Thyroid gland (tissue), 4 donors: ENCODE results near the gene DNMT3A. TPM values are rescaled to one million over a fixed set of nuclear protein-coding genes. Genes with fewer than 3 reads are reported as not detected.
A peak's percentile ranks its signal among the peaks of the same experiment; 100 is the strongest.
"Not testable (repeated sequence)": the region's sequence is repeated elsewhere in the genome, so short reads cannot be mapped to it uniquely, and the experiment has no call there.

Experiments used
- DNase-seq, 2 donors: peaks; one replicate each; pipeline ENCODE4 v3.0.0-alpha.2; 2019
- H3K27ac ChIP-seq, 3 donors: fragments of 200-600 bp; sonication (generic); 1 replicate in 2 of 3; 2 replicates in 1 of 3; pipeline ENCODE4 v1.5.1; 2016 to 2019; ENCODE audit warnings: mild to moderate bottlenecking in 1 of 3, moderate library complexity in 1 of 3
- H3K27me3 ChIP-seq: fragments of 200-600 bp; sonication (generic); one replicate; pipeline ENCODE4 v1.5.1; 2019
- H3K36me3 ChIP-seq, 2 donors: fragments of 200-600 bp; sonication (generic); one replicate each; pipeline ENCODE4 v1.5.1; 2016 to 2019
- H3K4me1 ChIP-seq, 2 donors: fragments of 200-600 bp; sonication (generic); one replicate each; pipeline ENCODE4 v1.5.1; 2017 to 2019
- H3K4me3 ChIP-seq, 3 donors: fragments of 200-600 bp; sonication (generic); replicated peaks in 1 of 3; 1 replicate in 2 of 3; 2 replicates in 1 of 3; pipeline ENCODE4 v1.5.1; 2016; ENCODE audit warnings: mild to moderate bottlenecking in 1 of 3
- H3K9me3 ChIP-seq: fragments of 200-600 bp; sonication (generic); one replicate; pipeline ENCODE4 v1.5.1; 2017
- POLR2A ChIP-seq, 2 donors: fragments of 450-650 bp; IDR thresholded peaks; one replicate each; pipeline ENCODE4 v1.6.1; 2017; ENCODE audit warnings: antibody characterized with exemption in 2 of 2, mild to moderate bottlenecking in 2 of 2, moderate library complexity in 1 of 2
- WGBS, 2 donors: methylation state at CpG; one replicate each; pipeline ENCODE4 v1.1.5; 2017; 5-methylcytosine and 5-hydroxymethylcytosine counted together
- intact Hi-C: fragments of 100-400 bp; cut with DNase I; formaldehyde crosslinking; loops from one replicate; pipeline ENCODE4 v1.15.1; 2023
- total RNA-seq, 4 donors: library from RNA; depleted of rRNA; stranded (reverse); fragments of >200 nt; gene quantifications; one replicate each; pipeline ENCODE4 v1.2.3, GENCODE V29; 2016
- TF ChIP-seq, protein P1 (sequence below), 6 experiments: fragments of 200-600 bp in 3 of 6; fragments of 450-650 bp in 3 of 6; sonication (generic) in 3 of 6; IDR thresholded peaks; one replicate each; pipeline ENCODE4 v1.5.1; 2016 to 2019; ENCODE audit warnings: antibody characterized with exemption in 6 of 6, mild to moderate bottlenecking in 2 of 6, inconsistent platforms in 1 of 6, moderate library complexity in 1 of 6

The DNMT3A gene
- total RNA-seq, 4 donors from 2014 or later, result 17.3 to 40.9 (median 18.8) TPM

DNA sequence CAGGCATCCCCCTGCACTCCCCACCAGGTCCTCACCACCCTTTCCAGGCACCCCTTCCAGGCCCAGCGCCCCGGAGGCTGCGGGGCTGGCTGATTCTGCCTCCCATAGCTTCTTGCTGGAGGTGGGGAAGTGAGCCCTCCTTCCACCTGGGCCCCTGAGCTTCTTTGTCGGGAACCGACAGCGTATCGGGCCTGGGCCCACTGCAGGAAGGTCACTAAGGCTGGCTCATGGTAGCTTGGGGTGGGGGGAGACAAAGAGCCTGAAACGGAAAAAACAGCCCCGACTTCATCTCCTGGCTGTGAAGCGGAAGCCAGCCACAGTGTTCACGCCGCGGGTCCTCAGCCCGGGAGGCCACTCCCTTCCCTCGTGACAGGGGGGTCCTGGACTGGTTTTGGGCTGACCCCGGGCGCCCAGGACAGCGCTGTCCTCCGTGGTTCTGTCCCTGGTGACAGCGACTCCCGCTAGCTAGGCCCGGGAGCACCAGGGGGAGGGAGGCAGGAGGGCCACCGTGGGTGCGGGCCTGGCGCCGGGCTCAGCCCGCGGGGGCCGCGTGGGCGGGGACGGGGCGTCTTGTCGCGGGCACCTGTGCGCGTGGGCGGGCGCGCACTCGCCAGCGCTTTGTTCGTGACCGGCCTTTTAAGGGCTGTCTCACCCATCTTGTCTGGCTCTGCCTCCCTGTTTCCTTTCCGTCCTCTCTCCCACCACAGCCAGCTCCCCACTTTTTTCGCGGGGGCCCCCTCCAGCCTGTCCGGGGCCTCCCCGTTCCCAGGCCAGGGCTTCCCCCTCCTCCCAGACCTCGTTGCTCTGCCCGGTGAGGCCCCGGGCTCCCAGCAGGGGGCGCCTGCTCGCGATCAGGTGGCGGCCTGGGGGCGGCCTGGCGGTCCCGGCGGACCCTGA lies 64.9 kb downstream of the DNMT3A start:
- 46 to 51% methylated on average over 27 to 35 of the region's 60 CpGs for WGBS, 2 donors
- TF ChIP-seq, protein P1, sequence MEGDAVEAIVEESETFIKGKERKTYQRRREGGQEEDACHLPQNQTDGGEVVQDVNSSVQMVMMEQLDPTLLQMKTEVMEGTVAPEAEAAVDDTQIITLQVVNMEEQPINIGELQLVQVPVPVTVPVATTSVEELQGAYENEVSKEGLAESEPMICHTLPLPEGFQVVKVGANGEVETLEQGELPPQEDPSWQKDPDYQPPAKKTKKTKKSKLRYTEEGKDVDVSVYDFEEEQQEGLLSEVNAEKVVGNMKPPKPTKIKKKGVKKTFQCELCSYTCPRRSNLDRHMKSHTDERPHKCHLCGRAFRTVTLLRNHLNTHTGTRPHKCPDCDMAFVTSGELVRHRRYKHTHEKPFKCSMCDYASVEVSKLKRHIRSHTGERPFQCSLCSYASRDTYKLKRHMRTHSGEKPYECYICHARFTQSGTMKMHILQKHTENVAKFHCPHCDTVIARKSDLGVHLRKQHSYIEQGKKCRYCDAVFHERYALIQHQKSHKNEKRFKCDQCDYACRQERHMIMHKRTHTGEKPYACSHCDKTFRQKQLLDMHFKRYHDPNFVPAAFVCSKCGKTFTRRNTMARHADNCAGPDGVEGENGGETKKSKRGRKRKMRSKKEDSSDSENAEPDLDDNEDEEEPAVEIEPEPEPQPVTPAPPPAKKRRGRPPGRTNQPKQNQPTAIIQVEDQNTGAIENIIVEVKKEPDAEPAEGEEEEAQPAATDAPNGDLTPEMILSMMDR (IDR thresholded peaks at IDR 0.05), result peak in 5 of 6 experiments; percentile 14 to 74 (median 44)
- TF ChIP-seq POLR2A (IDR thresholded peaks at IDR 0.05), result no peak
- intact Hi-C loops, result no loop called here
- peak overlapping the region; percentile 86 to 98 (median 88) for H3K27ac ChIP-seq
- peak; percentile 40 to 53 for DNase-seq
- peaks cover 19 to 45% of the 10 kb centered on the region in 2 donors for H3K4me1 ChIP-seq
- H3K27me3 ChIP-seq, result no peaks in the 10 kb centered on the region
- no peaks in the 10 kb centered on the region for H3K9me3 ChIP-seq
- H3K4me3 ChIP-seq, result peak overlapping the region in 1 of 3 donors; percentile 4
- peaks cover 0 to 5% of the 10 kb centered on the region in 2 donors for H3K36me3 ChIP-seq

DNA sequence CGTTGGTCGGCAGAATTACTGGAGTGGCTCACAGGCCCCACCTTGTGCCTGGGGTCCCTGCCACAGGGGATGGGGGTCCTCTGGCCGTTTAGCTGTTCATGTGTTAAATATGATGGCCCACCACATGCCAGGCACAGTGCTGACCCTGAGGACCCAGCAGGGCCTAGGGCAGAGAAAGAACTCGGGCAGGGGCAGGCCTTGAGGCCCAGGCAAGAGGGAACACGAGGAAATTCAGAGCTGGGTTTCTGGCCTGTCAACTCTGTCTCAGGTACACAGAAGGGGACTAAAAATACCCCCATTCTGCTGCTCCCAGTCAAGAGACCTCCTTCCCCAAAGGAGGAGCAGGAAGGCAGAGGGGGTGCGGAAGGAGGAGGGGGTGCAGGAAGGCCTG lies 66.2 kb downstream of the DNMT3A start:
- TF ChIP-seq, protein P1 (IDR thresholded peaks at IDR 0.05), result no peak
- no peak for TF ChIP-seq POLR2A (IDR thresholded peaks at IDR 0.05)
- Histone ChIP-seq H3K4me3 (no peak overlapping the region), H3K27me3 (no peaks in the 10 kb centered on the region), H3K27ac (peak overlapping the region in 2 of 3 donors; percentile 3 to 62), H3K4me1 (peaks cover 14 to 39% of the 10 kb centered on the region in 2 donors), H3K36me3 (peaks cover 5 to 6% of the 10 kb centered on the region in 2 donors), H3K9me3 (no peaks in the 10 kb centered on the region)
- intact Hi-C loops, result no loop called here
- WGBS, 2 donors, result 64 to 85% methylated on average over 6 of the region's 6 CpGs
- no peak for DNase-seq

DNA sequence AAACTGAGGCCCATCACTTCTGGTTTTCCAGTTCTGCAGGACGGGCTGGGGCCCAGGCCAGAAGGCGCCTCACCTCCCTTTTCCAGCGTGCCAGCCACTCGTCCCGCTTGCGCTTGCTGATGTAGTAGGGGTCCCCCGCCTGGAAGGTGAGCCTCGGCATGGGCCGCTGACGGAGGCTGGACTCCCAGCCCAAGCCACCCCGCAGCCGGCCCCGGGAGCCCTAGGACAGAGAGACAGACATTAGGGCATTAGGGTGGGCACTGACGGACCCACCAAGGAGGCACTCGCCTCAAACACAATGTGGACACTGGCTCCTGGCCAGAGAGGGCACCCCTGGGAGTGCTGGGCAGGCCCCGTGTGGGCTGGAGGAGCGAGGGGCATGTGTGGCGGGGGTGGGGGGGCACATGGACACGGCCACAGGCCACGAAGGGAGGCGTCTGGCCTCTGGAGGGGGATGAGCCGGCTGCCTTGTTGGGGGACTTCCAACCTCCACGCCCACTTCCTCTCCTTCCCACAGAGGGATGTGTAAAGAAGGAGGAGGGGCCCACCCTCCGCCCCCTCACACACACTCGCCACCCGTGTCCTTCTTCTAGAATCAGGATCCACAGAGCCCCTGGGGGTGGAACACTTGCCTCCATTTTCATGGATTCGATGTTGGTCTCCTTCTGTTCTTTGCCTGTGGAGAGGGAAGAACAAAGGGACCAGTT lies 66.7 kb downstream of the DNMT3A start:
- TF ChIP-seq POLR2A (IDR thresholded peaks at IDR 0.05), result no peak
- TF ChIP-seq, protein P1 (IDR thresholded peaks at IDR 0.05), result no peak
- H3K27me3 ChIP-seq, result no peaks in the 10 kb centered on the region
- H3K36me3 ChIP-seq, result peaks cover 5 to 11% of the 10 kb centered on the region in 2 donors
- H3K9me3 ChIP-seq, result no peaks in the 10 kb centered on the region
- no peak for DNase-seq
- no peak overlapping the region for H3K4me3 ChIP-seq
- WGBS, 2 donors, result 82 to 85% methylated on average over 18 to 24 of the region's 27 CpGs
- peak overlapping the region in 2 of 3 donors; percentile 3 to 62 for H3K27ac ChIP-seq
- peaks cover 14 to 39% of the 10 kb centered on the region in 2 donors for H3K4me1 ChIP-seq
- intact Hi-C loops, result no loop called here

DNA sequence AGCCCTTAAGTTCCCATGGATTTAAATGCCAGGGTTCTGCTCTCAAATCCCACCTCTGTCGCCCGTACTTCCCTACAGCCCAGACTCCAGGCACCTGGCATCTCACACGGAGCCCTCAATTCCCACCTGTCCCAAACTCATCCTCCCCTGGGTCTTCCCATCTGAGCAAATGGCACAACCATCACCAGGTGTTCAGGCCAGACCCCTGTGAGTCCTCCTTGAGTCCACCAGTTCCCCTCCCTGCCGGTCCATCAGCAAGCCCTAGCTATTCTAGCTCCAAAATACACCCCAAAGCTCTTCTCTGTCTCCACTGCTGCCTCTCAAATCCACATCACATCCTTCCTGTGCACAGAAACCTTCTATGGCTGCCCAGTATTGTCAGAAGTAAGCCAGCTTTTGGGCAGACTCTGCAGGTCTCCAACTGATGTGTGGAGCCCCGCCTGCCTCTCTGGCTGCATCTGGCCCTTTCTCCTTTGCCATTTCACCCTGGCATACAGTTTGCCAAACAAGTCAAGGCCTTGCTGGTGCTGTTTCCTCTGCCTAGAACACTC lies 67.7 kb downstream of the DNMT3A start:
- intact Hi-C loops, result no loop called here
- Histone ChIP-seq H3K36me3 (peaks cover 5 to 18% of the 10 kb centered on the region in 2 donors), H3K9me3 (no peaks in the 10 kb centered on the region), H3K4me3 (no peak overlapping the region), H3K4me1 (peaks cover 14 to 35% of the 10 kb centered on the region in 2 donors), H3K27ac (peak overlapping the region in 1 of 3 donors; percentile 66), H3K27me3 (no peaks in the 10 kb centered on the region)
- DNase-seq, result no peak
- 88 to 95% methylated on average over 5 of the region's 5 CpGs for WGBS, 2 donors
- TF ChIP-seq, protein P1 (IDR thresholded peaks at IDR 0.05), result no peak
- no peak for TF ChIP-seq POLR2A (IDR thresholded peaks at IDR 0.05)

DNA sequence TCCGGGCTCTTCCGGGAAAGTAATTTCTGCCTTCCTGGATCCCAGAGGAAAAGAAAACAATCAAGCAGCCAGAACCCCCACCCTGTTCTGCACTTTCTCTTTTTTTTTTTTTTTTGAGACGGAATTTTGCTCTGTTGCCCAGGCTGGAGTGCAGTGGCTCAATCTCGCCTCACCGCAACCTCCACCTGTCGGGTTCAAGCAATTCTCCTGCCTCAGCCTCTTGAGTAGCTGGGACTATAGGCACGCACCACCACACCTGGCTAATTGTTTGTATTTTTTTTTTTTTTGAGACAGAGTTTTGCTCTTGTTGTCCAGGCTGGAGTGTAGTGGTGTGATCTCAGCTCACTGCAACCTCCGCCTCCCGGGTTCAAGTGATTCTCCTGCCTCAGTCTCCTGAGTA lies 69.0 kb downstream of the DNMT3A start:
- 83 to 88% methylated on average over 9 of the region's 9 CpGs for WGBS, 2 donors
- H3K27me3 ChIP-seq, H3K9me3 ChIP-seq, H3K27ac ChIP-seq, intact Hi-C loops, H3K4me3 ChIP-seq, DNase-seq: not testable (repeated sequence)
- peaks cover 5 to 18% of the 10 kb centered on the region in 2 donors for H3K36me3 ChIP-seq
- H3K4me1 ChIP-seq, result peaks cover 7 to 28% of the 10 kb centered on the region in 2 donors
